Keratinocyte (primary cell): ENCODE data around the gene AHSP. TPM values are rescaled to one million over a fixed set of nuclear protein-coding genes. Genes with fewer than 3 reads are reported as not detected.
"Not testable (repeated sequence)": the region's sequence is repeated elsewhere in the genome, so short reads cannot be mapped to it uniquely, and the experiment has no call there.

ENCODE experiments used
- DNase-seq: peaks from one replicate; pipeline ENCODE4 v3.0.0-alpha.2; 2011; ENCODE audit warnings: low read depth, missing footprints, low spot score
- FAIRE-seq: peaks from 2 replicates; lab custom pipeline; 2011; peaks lifted over from hg19 to GRCh38; lab: Jason Lieb, UNC
- H2AFZ ChIP-seq: 2 replicates; pipeline ENCODE4 v1.6.0; 2012; ENCODE audit warnings: low read length, control low read depth, inconsistent platforms; ENCODE audit not compliant: control insufficient read depth
- H3K27ac ChIP-seq: 2 replicates; pipeline ENCODE4 v1.5.1; 2011; ENCODE audit warnings: low read length; ENCODE audit not compliant: control insufficient read depth, insufficient read depth
- H3K27me3 ChIP-seq: 3 replicates; pipeline ENCODE4 v1.6.0; 2011; ENCODE audit warnings: low read length; ENCODE audit not compliant: control insufficient read depth, insufficient read depth; ENCODE audit errors: extremely low read depth
- H3K36me3 ChIP-seq, 2 experiments: 2 replicates in 1 of 2; 3 replicates in 1 of 2; pipeline ENCODE4 v1.5.1; 2011; ENCODE audit warnings: low read length in 2 of 2, mild to moderate bottlenecking in 1 of 2; ENCODE audit not compliant: control insufficient read depth in 2 of 2, insufficient read depth in 2 of 2; ENCODE audit errors: extremely low read depth in 1 of 2
- H3K4me1 ChIP-seq: 3 replicates; pipeline ENCODE4 v1.5.1; 2011; ENCODE audit warnings: low read length; ENCODE audit not compliant: control insufficient read depth, insufficient read depth; ENCODE audit errors: extremely low read depth
- H3K4me2 ChIP-seq: 3 replicates; pipeline ENCODE4 v1.6.0; 2011; ENCODE audit warnings: low read depth, low read length; ENCODE audit not compliant: control insufficient read depth, insufficient read depth; ENCODE audit errors: extremely low read depth
- H3K4me3 ChIP-seq, 3 experiments: fragments of 200-600 bp in 1 of 3; sonication (generic) in 1 of 3; 2 replicates in 2 of 3; 3 replicates in 1 of 3; pipeline ENCODE4 v1.5.1; 2011 to 2016; ENCODE audit warnings: low read length in 3 of 3, mild to moderate bottlenecking in 3 of 3, control low read depth in 2 of 3, inconsistent platforms in 1 of 3, low read depth in 1 of 3, mixed read lengths in 1 of 3, mixed run types in 1 of 3, moderate library complexity in 1 of 3; ENCODE audit not compliant: control insufficient read depth in 2 of 3, insufficient read depth in 2 of 3; ENCODE audit errors: extremely low read depth in 1 of 3
- H3K79me2 ChIP-seq: 2 replicates; pipeline ENCODE4 v1.6.0; 2012; ENCODE audit warnings: low read length; ENCODE audit not compliant: control insufficient read depth, insufficient read depth
- H3K9ac ChIP-seq: 3 replicates; pipeline ENCODE4 v1.6.0; 2011; ENCODE audit warnings: low read length; ENCODE audit not compliant: control insufficient read depth, insufficient read depth; ENCODE audit errors: extremely low read depth
- H3K9me1 ChIP-seq: 3 replicates; pipeline ENCODE4 v1.6.0; 2011; ENCODE audit warnings: low read length; ENCODE audit not compliant: control insufficient read depth, insufficient read depth; ENCODE audit errors: extremely low read depth
- H3K9me3 ChIP-seq: 2 replicates; pipeline ENCODE4 v1.5.1; 2012; ENCODE audit warnings: low read depth, low read length; ENCODE audit not compliant: control insufficient read depth
- H4K20me1 ChIP-seq: 3 replicates; pipeline ENCODE4 v1.6.0; 2011; ENCODE audit warnings: low read length; ENCODE audit not compliant: control insufficient read depth, insufficient read depth; ENCODE audit errors: extremely low read depth
- EZH2 ChIP-seq: IDR thresholded peaks from one replicate; pipeline ENCODE4 v1.6.1; 2012; ENCODE audit warnings: inconsistent platforms, mild to moderate bottlenecking, low read length, moderate library complexity
- dilution Hi-C: fragments of 300-500 bp; cut with MboI; formaldehyde crosslinking; loops from one replicate; pipeline ENCODE4 v1.7.0; 2020; ENCODE audit warnings: low sequenced_read_pairs; ENCODE audit not compliant: extremely low pct_ligation_motif_present
- polyA plus RNA-seq, 5 experiments: library from polyadenylated mRNA; depleted of rRNA in 3 of 5; stranded (reverse) in 3 of 5; stranded (forward) in 1 of 5; unstranded in 1 of 5; fragments of >200 nt; gene quantifications; 1 replicate in 1 of 5; 2 replicates in 3 of 5; 3 replicates in 1 of 5; pipeline versions ENCODE4 v1.2.1 to v1.2.3, GENCODE V29; 2011 to 2012; ENCODE audit warnings: missing spikeins in 2 of 5, low read depth in 1 of 5, low replicate concordance in 1 of 5
- TF ChIP-seq, protein P1 (sequence below), 3 experiments: IDR thresholded peaks in 1 of 3; conservative IDR thresholded peaks in 1 of 3; optimal IDR thresholded peaks in 1 of 3; 2 replicates in 2 of 3; 3 replicates in 1 of 3; pipeline versions ENCODE3 to v1.5.1; 2011; ENCODE audit warnings: low read length in 3 of 3, mild to moderate bottlenecking in 3 of 3, moderate library complexity in 2 of 3, control low read depth in 1 of 3, inconsistent platforms in 1 of 3; ENCODE audit not compliant: insufficient read depth in 2 of 3; ENCODE audit errors: extremely low read depth in 1 of 3

Gene AHSP
- polyA plus RNA-seq, 1 donor (not counting 4 experiments of a cell fraction or from before 2014, with no cell fraction given), result not detected

DNA sequence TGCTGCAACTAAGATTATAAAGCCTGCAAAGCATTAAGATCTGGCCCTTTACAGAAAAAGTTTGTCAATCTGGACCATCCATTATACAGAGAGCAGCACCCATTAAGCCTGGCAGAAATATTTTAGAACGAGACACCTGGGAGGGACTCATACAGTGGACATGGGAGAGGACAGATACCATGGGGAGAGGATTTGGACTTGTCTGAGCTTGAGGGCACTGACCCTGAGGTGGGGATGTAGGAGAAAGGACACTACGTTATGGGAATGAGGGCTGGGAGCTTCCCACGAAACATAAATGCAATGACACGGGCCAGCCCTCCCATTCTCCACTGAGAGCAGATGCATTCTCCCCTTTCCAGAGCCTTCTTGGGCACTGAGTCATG is 25.7 kb upstream of the AHSP start:
- Histone ChIP-seq H3K4me2 (no peak overlapping the region), H3K9me1 (no peaks in the 10 kb centered on the region), H3K79me2 (no peaks in the 10 kb centered on the region), H3K4me3 (no peak overlapping the region), H4K20me1 (no peaks in the 10 kb centered on the region), H3K27ac (no peak overlapping the region), H3K9me3 (no peaks in the 10 kb centered on the region), H3K36me3 (peaks cover 19 to 20% of the 10 kb centered on the region in 2 experiments), H2AFZ (no peak overlapping the region), H3K27me3 (no peaks in the 10 kb centered on the region), H3K4me1 (peaks cover 4% of the 10 kb centered on the region), H3K9ac (no peak overlapping the region)
- no peak for FAIRE-seq
- no peak for DNase-seq
- dilution Hi-C loops, result no loop called here
- no peak for TF ChIP-seq EZH2
- TF ChIP-seq, protein P1, sequence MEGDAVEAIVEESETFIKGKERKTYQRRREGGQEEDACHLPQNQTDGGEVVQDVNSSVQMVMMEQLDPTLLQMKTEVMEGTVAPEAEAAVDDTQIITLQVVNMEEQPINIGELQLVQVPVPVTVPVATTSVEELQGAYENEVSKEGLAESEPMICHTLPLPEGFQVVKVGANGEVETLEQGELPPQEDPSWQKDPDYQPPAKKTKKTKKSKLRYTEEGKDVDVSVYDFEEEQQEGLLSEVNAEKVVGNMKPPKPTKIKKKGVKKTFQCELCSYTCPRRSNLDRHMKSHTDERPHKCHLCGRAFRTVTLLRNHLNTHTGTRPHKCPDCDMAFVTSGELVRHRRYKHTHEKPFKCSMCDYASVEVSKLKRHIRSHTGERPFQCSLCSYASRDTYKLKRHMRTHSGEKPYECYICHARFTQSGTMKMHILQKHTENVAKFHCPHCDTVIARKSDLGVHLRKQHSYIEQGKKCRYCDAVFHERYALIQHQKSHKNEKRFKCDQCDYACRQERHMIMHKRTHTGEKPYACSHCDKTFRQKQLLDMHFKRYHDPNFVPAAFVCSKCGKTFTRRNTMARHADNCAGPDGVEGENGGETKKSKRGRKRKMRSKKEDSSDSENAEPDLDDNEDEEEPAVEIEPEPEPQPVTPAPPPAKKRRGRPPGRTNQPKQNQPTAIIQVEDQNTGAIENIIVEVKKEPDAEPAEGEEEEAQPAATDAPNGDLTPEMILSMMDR (optimal IDR thresholded peaks at IDR 0.05 in 1 of 3, IDR thresholded peaks at IDR 0.05 in 1 of 3, conservative IDR thresholded peaks at IDR 0.05 in 1 of 3; ENCODE audit: extremely low read depth in 1 of 3, insufficient read depth in 2 of 3, low read length in 3 of 3), result no peak

DNA sequence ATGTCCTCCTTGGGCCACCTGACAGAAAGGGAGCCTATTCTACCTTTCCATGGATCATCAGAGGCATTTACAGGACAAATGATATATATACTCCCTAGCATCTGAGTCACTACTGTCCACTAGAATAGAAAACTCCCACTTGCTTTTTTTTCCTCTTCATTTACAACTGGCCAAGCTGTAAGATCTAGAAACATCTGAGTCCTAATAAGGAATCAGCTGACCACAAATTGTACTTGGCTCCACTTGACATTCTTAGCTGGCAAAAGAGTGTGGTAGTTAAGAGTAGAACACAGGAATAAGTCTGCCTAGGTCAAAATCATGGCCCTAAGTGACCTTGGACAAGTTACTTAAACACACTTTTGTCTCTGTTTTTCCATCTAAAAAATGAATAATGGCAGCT is 24.7 kb upstream of the AHSP start:
- no peaks in the 10 kb centered on the region for H3K9me1 ChIP-seq
- H3K9me3 ChIP-seq, result no peaks in the 10 kb centered on the region
- no peaks in the 10 kb centered on the region for H4K20me1 ChIP-seq
- FAIRE-seq, result no peak
- H3K27me3 ChIP-seq, result no peaks in the 10 kb centered on the region
- H3K27ac ChIP-seq, result no peak overlapping the region
- no peak for DNase-seq
- dilution Hi-C loops, result no loop called here
- H3K4me3 ChIP-seq, result no peak overlapping the region
- TF ChIP-seq, protein P1 (optimal IDR thresholded peaks at IDR 0.05 in 1 of 3, IDR thresholded peaks at IDR 0.05 in 1 of 3, conservative IDR thresholded peaks at IDR 0.05 in 1 of 3; ENCODE audit: extremely low read depth in 1 of 3, insufficient read depth in 2 of 3, low read length in 3 of 3), result no peak
- no peak for TF ChIP-seq EZH2
- H3K79me2 ChIP-seq, result peaks cover 8% of the 10 kb centered on the region
- no peak overlapping the region for H2AFZ ChIP-seq
- no peak overlapping the region for H3K9ac ChIP-seq
- peaks cover 7% of the 10 kb centered on the region for H3K4me1 ChIP-seq
- no peak overlapping the region for H3K4me2 ChIP-seq
- peaks cover 14 to 15% of the 10 kb centered on the region in 2 experiments for H3K36me3 ChIP-seq

DNA sequence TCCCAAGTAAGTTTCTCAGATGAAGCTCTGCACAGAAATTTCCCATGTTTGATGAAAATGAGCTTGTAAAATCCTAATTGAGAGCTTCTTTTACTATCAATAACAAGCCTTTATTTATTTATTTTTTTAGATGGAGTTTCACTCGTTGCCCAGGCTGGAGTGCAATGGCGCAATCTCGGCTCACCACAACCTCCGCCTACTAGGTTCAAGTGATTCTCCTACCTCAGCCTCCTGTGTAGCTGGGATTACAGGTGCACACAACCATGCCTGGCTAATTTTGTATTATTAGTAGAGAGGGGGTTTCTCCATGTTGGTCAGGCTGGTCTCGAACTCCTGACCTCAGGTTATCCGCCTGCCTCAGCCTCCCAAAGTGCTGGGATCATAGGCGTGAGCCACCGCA is 24.1 kb upstream of the AHSP start:
- H2AFZ ChIP-seq, H3K4me3 ChIP-seq, H3K9me1 ChIP-seq, H3K79me2 ChIP-seq, FAIRE-seq, H3K27ac ChIP-seq, H3K4me1 ChIP-seq, H4K20me1 ChIP-seq, DNase-seq, H3K27me3 ChIP-seq, dilution Hi-C loops, H3K9ac ChIP-seq, H3K9me3 ChIP-seq, H3K4me2 ChIP-seq: not testable (repeated sequence)
- peaks cover 9 to 11% of the 10 kb centered on the region in 2 experiments for H3K36me3 ChIP-seq
